Liver (tissue), 9 donors: ENCODE results near the gene KRT17. TPM values are rescaled to one million over a fixed set of nuclear protein-coding genes. Genes with fewer than 3 reads are reported as not detected.

Source experiments
- DNase-seq: peaks from one replicate; pipeline ENCODE4 v3.0.0-alpha.2; 2017; ENCODE audit warnings: low spot score
- H3K27ac ChIP-seq, 2 donors: one replicate each; pipeline ENCODE4 v1.7.0; 2013; ENCODE audit warnings: inconsistent platforms in 2 of 2, low read length in 2 of 2, control low read depth in 1 of 2, low read depth in 1 of 2, mild to moderate bottlenecking in 1 of 2
- H3K27me3 ChIP-seq, 4 donors: one replicate each; pipeline versions ENCODE4 v1.6.1 to v1.7.0; 2013; ENCODE audit warnings: low read length in 3 of 4, inconsistent platforms in 1 of 4, mild to moderate bottlenecking in 1 of 4, moderate library complexity in 1 of 4; ENCODE audit not compliant: control insufficient read depth in 4 of 4, insufficient read depth in 4 of 4
- H3K36me3 ChIP-seq, 4 donors: one replicate each; pipeline versions ENCODE4 v1.6.1 to v1.7.0; 2013; ENCODE audit warnings: low read length in 3 of 4, mild to moderate bottlenecking in 3 of 4, low read depth in 1 of 4, moderate library complexity in 1 of 4; ENCODE audit not compliant: control insufficient read depth in 4 of 4, insufficient read depth in 3 of 4
- H3K4me1 ChIP-seq, 4 donors: one replicate each; pipeline versions ENCODE4 v1.6.1 to v1.7.0; 2013; ENCODE audit warnings: low read length in 3 of 4, mild to moderate bottlenecking in 3 of 4, moderate library complexity in 1 of 4; ENCODE audit not compliant: control insufficient read depth in 4 of 4, insufficient read depth in 4 of 4
- H3K4me3 ChIP-seq, 3 donors: one replicate each; pipeline versions ENCODE4 v1.6.1 to v1.7.0; 2013; ENCODE audit warnings: low read length in 3 of 3, control low read depth in 1 of 3, low read depth in 1 of 3, mild to moderate bottlenecking in 1 of 3
- H3K9ac ChIP-seq, 2 donors: one replicate each; pipeline ENCODE4 v1.7.0; 2013; ENCODE audit warnings: low read length in 2 of 2, mild to moderate bottlenecking in 2 of 2, moderate library complexity in 2 of 2, control low read depth in 1 of 2, low read depth in 1 of 2
- H3K9me3 ChIP-seq, 4 donors: one replicate each; pipeline versions ENCODE4 v1.6.1 to v1.7.0; 2013; ENCODE audit warnings: low read length in 3 of 4; ENCODE audit not compliant: control insufficient read depth in 4 of 4
- EGR1 ChIP-seq, 2 donors: IDR thresholded peaks; 2 replicates each; pipeline ENCODE4 v1.6.1; 2016 to 2018; ENCODE audit warnings: antibody characterized with exemption in 2 of 2, low read depth in 2 of 2
- FOXA1 ChIP-seq: IDR thresholded peaks from 2 replicates; pipeline ENCODE4 v1.6.1; 2016; ENCODE audit warnings: antibody characterized with exemption
- FOXA2 ChIP-seq: IDR thresholded peaks from 2 replicates; pipeline ENCODE4 v1.6.1; 2016; ENCODE audit warnings: antibody characterized with exemption
- GABPA ChIP-seq, 2 donors: IDR thresholded peaks in 1 of 2; conservative IDR thresholded peaks in 1 of 2; 2 replicates each; pipeline ENCODE4 v1.6.1; 2016; ENCODE audit warnings: antibody characterized with exemption in 2 of 2, mild to moderate bottlenecking in 1 of 2, moderate library complexity in 1 of 2
- HNF4A ChIP-seq, 2 donors: conservative IDR thresholded peaks; 2 replicates each; pipeline ENCODE4 v1.6.1; 2016; ENCODE audit warnings: antibody characterized with exemption in 2 of 2, mild to moderate bottlenecking in 2 of 2
- HNF4G ChIP-seq: IDR thresholded peaks from 2 replicates; pipeline ENCODE4 v1.6.1; 2016; ENCODE audit warnings: antibody characterized with exemption
- JUND ChIP-seq, 2 donors: IDR thresholded peaks; 2 replicates each; pipeline ENCODE4 v1.6.1; 2016; ENCODE audit warnings: antibody characterized with exemption in 2 of 2
- MAX ChIP-seq: IDR thresholded peaks from 2 replicates; pipeline ENCODE4 v1.6.1; 2016; ENCODE audit warnings: antibody characterized with exemption
- NR2F2 ChIP-seq: IDR thresholded peaks from 2 replicates; pipeline ENCODE4 v1.6.1; 2016; ENCODE audit warnings: antibody characterized with exemption
- RAD21 ChIP-seq, 2 donors: IDR thresholded peaks; 2 replicates each; pipeline ENCODE4 v1.6.1; 2016; ENCODE audit warnings: antibody characterized with exemption in 2 of 2, mild to moderate bottlenecking in 2 of 2
- RXRA ChIP-seq, 2 donors: IDR thresholded peaks; 2 replicates each; pipeline ENCODE4 v1.6.1; 2017 to 2018; ENCODE audit warnings: antibody characterized with exemption in 2 of 2, mild to moderate bottlenecking in 1 of 2
- SP1 ChIP-seq: IDR thresholded peaks from 2 replicates; pipeline ENCODE4 v1.6.1; 2018; ENCODE audit warnings: antibody characterized with exemption, mild to moderate bottlenecking
- TAF1 ChIP-seq: conservative IDR thresholded peaks from 2 replicates; pipeline ENCODE4 v1.6.1; 2016; ENCODE audit warnings: antibody characterized with exemption, mild to moderate bottlenecking
- YY1 ChIP-seq: IDR thresholded peaks from 2 replicates; pipeline ENCODE4 v1.6.1; 2016; ENCODE audit warnings: antibody characterized with exemption, mild to moderate bottlenecking
- ZBTB33 ChIP-seq: IDR thresholded peaks from 2 replicates; pipeline ENCODE4 v1.6.1; 2016; ENCODE audit warnings: antibody characterized with exemption
- WGBS: extraction: QIAGEN DNeasy Blood & Tissue Kit; methylation state at CpG from one replicate; pipeline ENCODE4 v1.1.7; 2013; 5-methylcytosine and 5-hydroxymethylcytosine counted together
- polyA plus RNA-seq, 2 donors: library from polyadenylated mRNA; stranded (reverse) in 1 of 2; unstranded in 1 of 2; fragments of 200-250 nt in 1 of 2; fragments of >200 nt in 1 of 2; fragmentation: Nextera tagmentation in 1 of 2; extraction: Ambion mirVana in 1 of 2; gene quantifications; one replicate each; pipeline versions ENCODE4 v1.2.1 to v1.2.3, GENCODE V29; 2013 to 2015
- total RNA-seq, 2 donors: library from RNA; depleted of rRNA; stranded (reverse); fragments of >200 nt; gene quantifications; one replicate each; pipeline ENCODE4 v1.2.3, GENCODE V29; 2014
- TF ChIP-seq, protein P1 (sequence below): IDR thresholded peaks from 2 replicates; pipeline ENCODE4 v1.6.1; 2016; ENCODE audit warnings: antibody characterized with exemption, mild to moderate bottlenecking
- TF ChIP-seq, protein P2 (sequence below): fragments of 150-350 bp; IDR thresholded peaks from 2 replicates; pipeline ENCODE4 v1.5.1; 2017; ENCODE audit warnings: improper control_type of control experiment, low read depth, low read length; ENCODE audit not compliant: missing input control
- TF ChIP-seq, protein P3 (sequence below): IDR thresholded peaks from 2 replicates; pipeline ENCODE4 v1.6.1; 2016; ENCODE audit warnings: antibody characterized with exemption
- donor health status: healthy.
- donor health status: healthy.
- donor health status: healthy.
- donor health status: healthy.
- donor health status: healthy.

KRT17 gene
- total and polyA plus RNA-seq, 4 donors, result 0.15 TPM; not detected in 3

DNA sequence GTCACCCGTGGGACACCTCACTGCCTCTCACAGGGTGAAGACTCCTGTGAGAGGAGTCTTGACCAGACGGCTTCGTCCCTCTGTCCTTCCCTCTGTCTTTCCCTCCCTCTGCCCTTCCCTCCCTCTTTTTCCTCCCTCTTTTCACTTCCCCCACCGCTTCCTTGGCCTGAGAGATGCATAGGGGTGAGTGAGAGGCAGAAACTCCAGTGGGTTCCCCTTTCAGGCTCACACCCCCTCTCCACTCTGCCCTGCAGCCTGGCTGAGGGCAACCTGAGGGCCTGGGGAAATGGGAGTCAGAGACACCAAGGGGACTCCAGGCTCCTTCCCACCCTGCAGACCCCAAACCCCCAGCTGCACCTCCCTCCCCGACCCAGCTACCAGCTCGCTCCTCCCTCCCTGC, 14.6 kb upstream of the KRT17 start:
- no peaks in the 10 kb centered on the region for H3K9me3 ChIP-seq
- H3K36me3 ChIP-seq, result no peaks in the 10 kb centered on the region
- no peak overlapping the region for H3K4me3 ChIP-seq
- no peak for DNase-seq
- TF ChIP-seq JUND (IDR thresholded peaks at IDR 0.05), result no peak
- TF ChIP-seq HNF4A (conservative IDR thresholded peaks at IDR 0.05), result no peak
- TF ChIP-seq, protein P1, sequence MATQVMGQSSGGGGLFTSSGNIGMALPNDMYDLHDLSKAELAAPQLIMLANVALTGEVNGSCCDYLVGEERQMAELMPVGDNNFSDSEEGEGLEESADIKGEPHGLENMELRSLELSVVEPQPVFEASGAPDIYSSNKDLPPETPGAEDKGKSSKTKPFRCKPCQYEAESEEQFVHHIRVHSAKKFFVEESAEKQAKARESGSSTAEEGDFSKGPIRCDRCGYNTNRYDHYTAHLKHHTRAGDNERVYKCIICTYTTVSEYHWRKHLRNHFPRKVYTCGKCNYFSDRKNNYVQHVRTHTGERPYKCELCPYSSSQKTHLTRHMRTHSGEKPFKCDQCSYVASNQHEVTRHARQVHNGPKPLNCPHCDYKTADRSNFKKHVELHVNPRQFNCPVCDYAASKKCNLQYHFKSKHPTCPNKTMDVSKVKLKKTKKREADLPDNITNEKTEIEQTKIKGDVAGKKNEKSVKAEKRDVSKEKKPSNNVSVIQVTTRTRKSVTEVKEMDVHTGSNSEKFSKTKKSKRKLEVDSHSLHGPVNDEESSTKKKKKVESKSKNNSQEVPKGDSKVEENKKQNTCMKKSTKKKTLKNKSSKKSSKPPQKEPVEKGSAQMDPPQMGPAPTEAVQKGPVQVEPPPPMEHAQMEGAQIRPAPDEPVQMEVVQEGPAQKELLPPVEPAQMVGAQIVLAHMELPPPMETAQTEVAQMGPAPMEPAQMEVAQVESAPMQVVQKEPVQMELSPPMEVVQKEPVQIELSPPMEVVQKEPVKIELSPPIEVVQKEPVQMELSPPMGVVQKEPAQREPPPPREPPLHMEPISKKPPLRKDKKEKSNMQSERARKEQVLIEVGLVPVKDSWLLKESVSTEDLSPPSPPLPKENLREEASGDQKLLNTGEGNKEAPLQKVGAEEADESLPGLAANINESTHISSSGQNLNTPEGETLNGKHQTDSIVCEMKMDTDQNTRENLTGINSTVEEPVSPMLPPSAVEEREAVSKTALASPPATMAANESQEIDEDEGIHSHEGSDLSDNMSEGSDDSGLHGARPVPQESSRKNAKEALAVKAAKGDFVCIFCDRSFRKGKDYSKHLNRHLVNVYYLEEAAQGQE, result no peak
- no peak for TF ChIP-seq TAF1
- no peak for TF ChIP-seq HNF4G
- no peak for TF ChIP-seq EGR1 (IDR thresholded peaks at IDR 0.05; ENCODE audit: low read depth in 2 of 2)
- no peak for TF ChIP-seq GABPA (IDR thresholded peaks at IDR 0.05 in 1 of 2, conservative IDR thresholded peaks at IDR 0.05 in 1 of 2)
- no peak for TF ChIP-seq MAX
- TF ChIP-seq, protein P2, sequence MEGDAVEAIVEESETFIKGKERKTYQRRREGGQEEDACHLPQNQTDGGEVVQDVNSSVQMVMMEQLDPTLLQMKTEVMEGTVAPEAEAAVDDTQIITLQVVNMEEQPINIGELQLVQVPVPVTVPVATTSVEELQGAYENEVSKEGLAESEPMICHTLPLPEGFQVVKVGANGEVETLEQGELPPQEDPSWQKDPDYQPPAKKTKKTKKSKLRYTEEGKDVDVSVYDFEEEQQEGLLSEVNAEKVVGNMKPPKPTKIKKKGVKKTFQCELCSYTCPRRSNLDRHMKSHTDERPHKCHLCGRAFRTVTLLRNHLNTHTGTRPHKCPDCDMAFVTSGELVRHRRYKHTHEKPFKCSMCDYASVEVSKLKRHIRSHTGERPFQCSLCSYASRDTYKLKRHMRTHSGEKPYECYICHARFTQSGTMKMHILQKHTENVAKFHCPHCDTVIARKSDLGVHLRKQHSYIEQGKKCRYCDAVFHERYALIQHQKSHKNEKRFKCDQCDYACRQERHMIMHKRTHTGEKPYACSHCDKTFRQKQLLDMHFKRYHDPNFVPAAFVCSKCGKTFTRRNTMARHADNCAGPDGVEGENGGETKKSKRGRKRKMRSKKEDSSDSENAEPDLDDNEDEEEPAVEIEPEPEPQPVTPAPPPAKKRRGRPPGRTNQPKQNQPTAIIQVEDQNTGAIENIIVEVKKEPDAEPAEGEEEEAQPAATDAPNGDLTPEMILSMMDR, result no peak
- no peak for TF ChIP-seq ZBTB33
- TF ChIP-seq, protein P3, sequence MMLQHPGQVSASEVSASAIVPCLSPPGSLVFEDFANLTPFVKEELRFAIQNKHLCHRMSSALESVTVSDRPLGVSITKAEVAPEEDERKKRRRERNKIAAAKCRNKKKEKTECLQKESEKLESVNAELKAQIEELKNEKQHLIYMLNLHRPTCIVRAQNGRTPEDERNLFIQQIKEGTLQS, result no peak
- TF ChIP-seq RAD21 (IDR thresholded peaks at IDR 0.05), result no peak
- no peak for TF ChIP-seq YY1
- TF ChIP-seq FOXA2, result no peak
- no peak for TF ChIP-seq RXRA (IDR thresholded peaks at IDR 0.05)
- TF ChIP-seq FOXA1, result no peak
- no peak overlapping the region for H3K27ac ChIP-seq
- no peaks in the 10 kb centered on the region for H3K27me3 ChIP-seq
- no peaks in the 10 kb centered on the region for H3K4me1 ChIP-seq
- 78% methylated on average over 6 of the region's 6 CpGs for WGBS
- H3K9ac ChIP-seq, result no peak overlapping the region

GRCh38 chr17:41638194-41638593, 13.8 kb upstream of the KRT17 start:
- no peak for DNase-seq
- H3K27ac ChIP-seq, result no peak overlapping the region
- H3K9ac ChIP-seq, result no peak overlapping the region
- 82% methylated on average over 5 of the region's 5 CpGs for WGBS
- no peak overlapping the region for H3K4me3 ChIP-seq
- no peaks in the 10 kb centered on the region for H3K4me1 ChIP-seq
- H3K9me3 ChIP-seq, result no peaks in the 10 kb centered on the region
- no peaks in the 10 kb centered on the region for H3K36me3 ChIP-seq
- no peaks in the 10 kb centered on the region for H3K27me3 ChIP-seq
- TF ChIP-seq MAX (no peak), FOXA2 (no peak), FOXA1 (no peak), SP1 (no peak), JUND (IDR thresholded peaks at IDR 0.05) (no peak), ZBTB33 (no peak), GABPA (IDR thresholded peaks at IDR 0.05 in 1 of 2, conservative IDR thresholded peaks at IDR 0.05 in 1 of 2) (no peak), NR2F2 (no peak), EGR1 (IDR thresholded peaks at IDR 0.05; ENCODE audit: low read depth in 2 of 2) (no peak)
- TF ChIP-seq, protein P3, result no peak
- TF ChIP-seq, protein P2, result no peak
